ENCODE data around the gene REV3L. TPM values are rescaled to one million over a fixed set of nuclear protein-coding genes. Genes with fewer than 3 reads are reported as not detected.

REV3L gene
- total RNA-seq, 1 experiment from 2014 or later: 25.3 TPM

GRCh38 chr6:111444794-111445193 lies 38.2 kb downstream of the REV3L start:
- Histone ChIP-seq H3K9ac (ENCODE audit: low read length) (no peak overlapping the region), H3K79me2 (ENCODE audit: low read length) (peaks cover 44% of the 10 kb centered on the region), H2AFZ (ENCODE audit: low read length) (no peak overlapping the region), H3K4me2 (ENCODE audit: low read length) (no peak overlapping the region), H3K27me3 (ENCODE audit: low read length) (no peaks in the 10 kb centered on the region), H4K20me1 (ENCODE audit: low read length) (no peaks in the 10 kb centered on the region), H3K27ac (ENCODE audit: low read length) (no peak overlapping the region), H3F3A (ENCODE audit: low read length, unreplicated experiment) (no peaks in the 10 kb centered on the region), H3K9me3 (ENCODE audit: low read length) (no peaks in the 10 kb centered on the region), H3K4me3 (ENCODE audit: low read length) (no peak overlapping the region), H3K9me2 (replicated peaks; ENCODE audit: low read length) (no peaks in the 10 kb centered on the region), H3K4me1 (ENCODE audit: insufficient read depth, low read length) (peaks cover 7% of the 10 kb centered on the region; the same call in 1 of the 2 replicates), H3K36me3 (ENCODE audit: low read depth, low read length) (no peaks in the 10 kb centered on the region)
- TF ChIP-seq EZH2 (IDR thresholded peaks at IDR 0.05; ENCODE audit: low read length, unreplicated experiment) (no peak), EZH2phosphoT487 (IDR thresholded peaks at IDR 0.05; ENCODE audit: borderline replicate concordance, low read length) (no peak)
- TF ChIP-seq, protein P1, sequence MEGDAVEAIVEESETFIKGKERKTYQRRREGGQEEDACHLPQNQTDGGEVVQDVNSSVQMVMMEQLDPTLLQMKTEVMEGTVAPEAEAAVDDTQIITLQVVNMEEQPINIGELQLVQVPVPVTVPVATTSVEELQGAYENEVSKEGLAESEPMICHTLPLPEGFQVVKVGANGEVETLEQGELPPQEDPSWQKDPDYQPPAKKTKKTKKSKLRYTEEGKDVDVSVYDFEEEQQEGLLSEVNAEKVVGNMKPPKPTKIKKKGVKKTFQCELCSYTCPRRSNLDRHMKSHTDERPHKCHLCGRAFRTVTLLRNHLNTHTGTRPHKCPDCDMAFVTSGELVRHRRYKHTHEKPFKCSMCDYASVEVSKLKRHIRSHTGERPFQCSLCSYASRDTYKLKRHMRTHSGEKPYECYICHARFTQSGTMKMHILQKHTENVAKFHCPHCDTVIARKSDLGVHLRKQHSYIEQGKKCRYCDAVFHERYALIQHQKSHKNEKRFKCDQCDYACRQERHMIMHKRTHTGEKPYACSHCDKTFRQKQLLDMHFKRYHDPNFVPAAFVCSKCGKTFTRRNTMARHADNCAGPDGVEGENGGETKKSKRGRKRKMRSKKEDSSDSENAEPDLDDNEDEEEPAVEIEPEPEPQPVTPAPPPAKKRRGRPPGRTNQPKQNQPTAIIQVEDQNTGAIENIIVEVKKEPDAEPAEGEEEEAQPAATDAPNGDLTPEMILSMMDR (conservative IDR thresholded peaks at IDR 0.05; ENCODE audit: low read depth, low read length): no peak
- ATAC-seq: no peak
- POLR2A ChIA-PET (ENCODE audit: unreplicated experiment): no interaction called here
- intact Hi-C loops (cut with micrococcal nuclease): no loop called here
- CTCF ChIA-PET: no interaction called here
- no TSS peak for BruUV-seq (replicated peaks)
- DNase-seq: no peak

DNA sequence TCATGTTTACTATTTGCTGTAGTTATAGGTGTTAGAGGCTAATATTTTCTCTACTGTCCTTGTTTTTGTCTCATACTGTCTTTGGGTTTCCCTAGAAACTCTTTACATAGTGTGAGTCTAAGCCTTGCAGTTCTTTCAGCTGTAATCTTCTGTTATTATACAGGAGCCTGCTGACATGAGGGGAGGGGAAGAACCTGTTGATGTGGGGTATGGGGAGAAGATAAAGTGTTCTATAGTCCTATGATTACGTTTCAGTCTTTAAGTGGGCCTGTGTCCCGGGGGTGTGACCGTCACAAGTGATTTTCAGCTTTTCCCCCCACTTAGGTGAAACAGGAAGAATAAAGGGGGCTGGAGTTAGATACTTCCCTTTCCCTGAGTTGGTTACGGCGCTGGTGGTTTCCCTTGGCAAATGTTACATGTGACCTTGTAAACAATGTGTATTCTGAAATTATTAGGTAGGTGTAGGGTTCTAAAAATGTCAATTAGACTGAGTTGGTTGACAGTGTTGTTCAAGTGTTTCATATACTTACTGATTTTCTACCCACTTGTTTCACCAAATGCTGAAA lies 41.3 kb downstream of the REV3L start:
- no peak overlapping the region for H3K4me3 ChIP-seq (ENCODE audit: low read length)
- no peak overlapping the region for H2AFZ ChIP-seq (ENCODE audit: low read length)
- ATAC-seq: no peak
- DNase-seq: no peak
- ChIA-PET POLR2A (ENCODE audit: unreplicated experiment) (no interaction called here), CTCF (no interaction called here)
- no peak overlapping the region for H3K9ac ChIP-seq (ENCODE audit: low read length)
- H3K4me1 ChIP-seq (ENCODE audit: insufficient read depth, low read length): peaks cover 7% of the 10 kb centered on the region; the same call in 1 of the 2 replicates
- TF ChIP-seq EZH2 (IDR thresholded peaks at IDR 0.05; ENCODE audit: low read length, unreplicated experiment) (no peak), EZH2phosphoT487 (IDR thresholded peaks at IDR 0.05; ENCODE audit: borderline replicate concordance, low read length) (no peak)
- TF ChIP-seq, protein P1 (conservative IDR thresholded peaks at IDR 0.05; ENCODE audit: low read depth, low read length): no peak
- no peaks in the 10 kb centered on the region for H3F3A ChIP-seq (ENCODE audit: low read length, unreplicated experiment)
- H3K36me3 ChIP-seq (ENCODE audit: low read depth, low read length): no peaks in the 10 kb centered on the region
- H3K27me3 ChIP-seq (ENCODE audit: low read length): no peaks in the 10 kb centered on the region
- H3K9me2 ChIP-seq (replicated peaks; ENCODE audit: low read length): no peaks in the 10 kb centered on the region
- H3K27ac ChIP-seq (ENCODE audit: low read length): no peak overlapping the region
- H4K20me1 ChIP-seq (ENCODE audit: low read length): no peaks in the 10 kb centered on the region
- intact Hi-C loops (cut with micrococcal nuclease): no loop called here
- H3K9me3 ChIP-seq (ENCODE audit: low read length): no peaks in the 10 kb centered on the region
- no TSS peak for BruUV-seq (replicated peaks)
- H3K4me2 ChIP-seq (ENCODE audit: low read length): no peak overlapping the region
- peaks cover 30% of the 10 kb centered on the region for H3K79me2 ChIP-seq (ENCODE audit: low read length)

- H3K36me3 ChIP-seq (ENCODE audit: low read depth, low read length): no peaks in the 10 kb centered on the region
- no peak overlapping the region for H3K4me3 ChIP-seq (ENCODE audit: low read length)
- no peaks in the 10 kb centered on the region for H3K9me2 ChIP-seq (replicated peaks; ENCODE audit: low read length)
- no peaks in the 10 kb centered on the region for H3K9me3 ChIP-seq (ENCODE audit: low read length)
- DNase-seq (no peak), ATAC-seq (no peak)
- H2AFZ ChIP-seq (ENCODE audit: low read length): no peak overlapping the region
- no peak overlapping the region for H3K27ac ChIP-seq (ENCODE audit: low read length)
- no TSS peak for BruUV-seq (replicated peaks)
- H3F3A ChIP-seq (ENCODE audit: low read length, unreplicated experiment): no peaks in the 10 kb centered on the region
- intact Hi-C loops (cut with micrococcal nuclease): no loop called here
- peaks cover 34% of the 10 kb centered on the region for H3K79me2 ChIP-seq (ENCODE audit: low read length)
- H3K9ac ChIP-seq (ENCODE audit: low read length): no peak overlapping the region
- POLR2A ChIA-PET (ENCODE audit: unreplicated experiment): no interaction called here
- TF ChIP-seq, protein P1 (conservative IDR thresholded peaks at IDR 0.05; ENCODE audit: low read depth, low read length): no peak
- TF ChIP-seq EZH2 (IDR thresholded peaks at IDR 0.05; ENCODE audit: low read length, unreplicated experiment): no peak
- no peak for TF ChIP-seq EZH2phosphoT487 (IDR thresholded peaks at IDR 0.05; ENCODE audit: borderline replicate concordance, low read length)
- H3K4me2 ChIP-seq (ENCODE audit: low read length): no peak overlapping the region
- no peaks in the 10 kb centered on the region for H3K27me3 ChIP-seq (ENCODE audit: low read length)
- H3K4me1 ChIP-seq (ENCODE audit: insufficient read depth, low read length): no peaks in the 10 kb centered on the region
- CTCF ChIA-PET: no interaction called here
- H4K20me1 ChIP-seq (ENCODE audit: low read length): no peaks in the 10 kb centered on the region
These were observed 43.8 kb downstream of the REV3L start for GRCh38 chr6:111439171-111439570.

All from PC-3 (cell line).